GM15510 (cell line): ENCODE data around the gene MFRP.

Experiments used
- POLR2A ChIP-seq: IDR thresholded peaks from 3 replicates; pipeline ENCODE4 v1.6.1; 2011; ENCODE audit warnings: borderline replicate concordance; ENCODE audit not compliant: insufficient read length; ENCODE audit errors: extremely low read depth

Gene MFRP

GRCh38 chr11:119366690-119367620 is 20.4 kb upstream of the MFRP start:
- TF ChIP-seq POLR2A = no peak

- TF ChIP-seq POLR2A = no peak
Observed at GRCh38 chr11:119365071-119365591, 18.6 kb upstream of the MFRP start.

GRCh38 chr11:119363851-119364590 is 17.5 kb upstream of the MFRP start:
- TF ChIP-seq POLR2A = no peak

GRCh38 chr11:119363081-119363850 is 16.8 kb upstream of the MFRP start:
- no peak for TF ChIP-seq POLR2A

GRCh38 chr11:119362741-119363080 is 16.2 kb upstream of the MFRP start:
- no peak for TF ChIP-seq POLR2A

GRCh38 chr11:119361941-119362725 is 15.6 kb upstream of the MFRP start:
- no peak for TF ChIP-seq POLR2A

- no peak for TF ChIP-seq POLR2A
Observed at GRCh38 chr11:119361056-119361787, 14.7 kb upstream of the MFRP start.

GRCh38 chr11:119359365-119360214 is 13.1 kb upstream of the MFRP start:
- TF ChIP-seq POLR2A = no peak

- TF ChIP-seq POLR2A = no peak
Observed at GRCh38 chr11:119357074-119357473, 10.6 kb upstream of the MFRP start.

GRCh38 chr11:119356349-119357031 is 10.0 kb upstream of the MFRP start:
- TF ChIP-seq POLR2A = no peak

- TF ChIP-seq POLR2A = no peak
Observed at GRCh38 chr11:119355091-119355843, 8.8 kb upstream of the MFRP start.

GRCh38 chr11:119352857-119353260 is 6.4 kb upstream of the MFRP start:
- no peak for TF ChIP-seq POLR2A

- TF ChIP-seq POLR2A = no peak
Observed at GRCh38 chr11:119351232-119351631, 4.7 kb upstream of the MFRP start.
